H1 (cell line): ENCODE data around the gene ISOC2. TPM values are rescaled to one million over a fixed set of nuclear protein-coding genes. Genes with fewer than 3 reads are reported as not detected.

Source experiments
- CTCF ChIA-PET: fragments of 300-600 bp; sonication (Branson Sonifier 250); formaldehyde crosslinking; loops from one replicate; lab custom pipeline; 2021; ENCODE audit not compliant: partially characterized antibody; lab: Charles Lee
- POLR2A ChIA-PET: fragments of 300-600 bp; sonication (Branson Sonifier 250); formaldehyde crosslinking; loops from one replicate; lab custom pipeline; 2021; ENCODE audit warnings: inconsistent platforms; ENCODE audit not compliant: partially characterized antibody; lab: Charles Lee
- DNase-seq, 2 experiments: peaks; one replicate each; pipeline versions ENCODE4 v3.0.0 to v3.0.0-alpha.2; 2010 to 2022; ENCODE audit warnings: low spot score in 2 of 2, low read depth in 1 of 2, mixed read lengths in 1 of 2
- FAIRE-seq: peaks from 2 replicates; lab custom pipeline; 2011; peaks lifted over from hg19 to GRCh38; lab: Jason Lieb, UNC
- H2AFZ ChIP-seq: 2 replicates; pipeline ENCODE4 v1.8.1; 2012; ENCODE audit warnings: low read length, inconsistent platforms
- H2AK5ac ChIP-seq: 2 replicates; pipeline ENCODE4 v1.6.1; 2013; ENCODE audit warnings: low read depth, low read length
- H2BK120ac ChIP-seq: replicated peaks from 2 replicates; pipeline ENCODE3; 2013; ENCODE audit warnings: low read depth, low read length, inconsistent platforms
- H2BK12ac ChIP-seq: 2 replicates; pipeline ENCODE4 v1.6.1; 2013; ENCODE audit warnings: low read depth, low read length
- H2BK15ac ChIP-seq: 2 replicates; pipeline ENCODE4 v1.6.1; 2013; ENCODE audit warnings: low read length
- H2BK20ac ChIP-seq: 2 replicates; pipeline ENCODE4 v1.6.1; 2013; ENCODE audit warnings: low read length
- H2BK5ac ChIP-seq: 2 replicates; pipeline ENCODE4 v1.6.1; 2013; ENCODE audit warnings: low read depth, low read length
- H3K14ac ChIP-seq: 2 replicates; pipeline ENCODE4 v1.6.1; 2013; ENCODE audit warnings: inconsistent platforms; ENCODE audit not compliant: insufficient read length
- H3K18ac ChIP-seq: 2 replicates; pipeline ENCODE4 v1.6.1; 2013; ENCODE audit warnings: low read length; ENCODE audit errors: extremely low read depth
- H3K23ac ChIP-seq: 2 replicates; pipeline ENCODE4 v1.6.1; 2013; ENCODE audit warnings: inconsistent platforms; ENCODE audit not compliant: insufficient read length
- H3K23me2 ChIP-seq: 2 replicates; pipeline ENCODE4 v1.6.1; 2013; ENCODE audit warnings: low read depth, low read length
- H3K27ac ChIP-seq: 2 replicates; pipeline ENCODE4 v1.6.1; 2011; ENCODE audit warnings: low read depth, low read length, inconsistent platforms
- H3K27me3 ChIP-seq, 4 experiments: replicated peaks in 1 of 4; 1 replicate in 1 of 4; 2 replicates in 3 of 4; pipeline versions ENCODE4 v1.6.1 to v1.8.1; 2011 to 2013; ENCODE audit warnings: low read length in 3 of 4, mild to moderate bottlenecking in 3 of 4, inconsistent platforms in 2 of 4, mixed read lengths in 2 of 4, moderate library complexity in 1 of 4; ENCODE audit not compliant: control insufficient read depth in 3 of 4, insufficient read depth in 3 of 4; ENCODE audit errors: extremely low read depth in 1 of 4
- H3K36me3 ChIP-seq, 4 experiments: 2 replicates each; pipeline versions ENCODE4 v1.6.1 to v1.8.1; 2011 to 2013; ENCODE audit warnings: mild to moderate bottlenecking in 4 of 4, low read length in 3 of 4, moderate library complexity in 2 of 4, control low read depth in 1 of 4, inconsistent platforms in 1 of 4; ENCODE audit not compliant: insufficient read depth in 4 of 4, control insufficient read depth in 2 of 4
- H3K4ac ChIP-seq: replicated peaks from 2 replicates; pipeline ENCODE3; 2013; ENCODE audit warnings: low read length, low read depth, mixed read lengths, inconsistent platforms; ENCODE audit not compliant: insufficient read length
- H3K4me1 ChIP-seq, 4 experiments: replicated peaks in 1 of 4; 1 replicate in 1 of 4; 2 replicates in 3 of 4; pipeline versions ENCODE4 v1.6.1 to v1.8.1; 2011 to 2013; ENCODE audit warnings: low read length in 3 of 4, inconsistent platforms in 2 of 4, mixed read lengths in 1 of 4; ENCODE audit not compliant: insufficient read depth in 4 of 4, control insufficient read depth in 3 of 4
- H3K4me2 ChIP-seq, 2 experiments: 2 replicates each; pipeline versions ENCODE4 v1.6.1 to v1.8.1; 2011 to 2013; ENCODE audit warnings: low read depth in 2 of 2, low read length in 2 of 2, control low read depth in 1 of 2, inconsistent platforms in 1 of 2, mild to moderate bottlenecking in 1 of 2; ENCODE audit not compliant: insufficient read depth in 1 of 2
- H3K4me3 ChIP-seq, 4 experiments: fragments of 200-600, 300-600 bp in 1 of 4; sonication (generic), shearing (Covaris generic), sonication (Bioruptor Twin) in 1 of 4; 2 replicates each; pipeline versions ENCODE4 v1.5.1 to v1.8.1; 2011 to 2016; ENCODE audit warnings: low read length in 4 of 4, low read depth in 3 of 4, control low read depth in 2 of 4, inconsistent platforms in 2 of 4, mild to moderate bottlenecking in 2 of 4, mixed read lengths in 1 of 4, moderate library complexity in 1 of 4; ENCODE audit not compliant: insufficient read depth in 2 of 4; ENCODE audit errors: extremely low read depth in 1 of 4
- H3K56ac ChIP-seq: replicated peaks from 2 replicates; pipeline ENCODE3; 2013; ENCODE audit warnings: low read depth, mild to moderate bottlenecking, mixed read lengths, low read length, inconsistent platforms; ENCODE audit not compliant: insufficient read length
- H3K79me1 ChIP-seq: 2 replicates; pipeline ENCODE4 v1.6.1; 2013; ENCODE audit warnings: low read depth, low read length, control low read depth
- H3K79me2 ChIP-seq, 2 experiments: 2 replicates each; pipeline versions ENCODE4 v1.6.1 to v1.8.1; 2012 to 2013; ENCODE audit warnings: low read length in 2 of 2, mild to moderate bottlenecking in 2 of 2, inconsistent platforms in 1 of 2; ENCODE audit not compliant: insufficient read depth in 2 of 2, control insufficient read depth in 1 of 2
- H3K9ac ChIP-seq, 4 experiments: replicated peaks in 1 of 4; 1 replicate in 1 of 4; 2 replicates in 3 of 4; pipeline versions ENCODE4 v1.6.1 to v1.8.1; 2011 to 2013; ENCODE audit warnings: low read depth in 3 of 4, low read length in 3 of 4, control low read depth in 2 of 4, mild to moderate bottlenecking in 2 of 4, moderate library complexity in 2 of 4, inconsistent platforms in 1 of 4; ENCODE audit errors: extremely low read depth in 1 of 4
- H3K9me3 ChIP-seq, 2 experiments: 2 replicates each; pipeline versions ENCODE4 v1.6.1 to v1.8.1; 2012 to 2013; ENCODE audit warnings: mild to moderate bottlenecking in 2 of 2, moderate library complexity in 2 of 2, control low read depth in 1 of 2, inconsistent platforms in 1 of 2, low read depth in 1 of 2, low read length in 1 of 2, mixed read lengths in 1 of 2; ENCODE audit not compliant: insufficient read depth in 2 of 2
- H4K20me1 ChIP-seq, 2 experiments: replicated peaks in 1 of 2; 2 replicates each; pipeline versions ENCODE3 to v1.8.1; 2011 to 2013; ENCODE audit warnings: inconsistent platforms in 2 of 2, low read length in 2 of 2, mild to moderate bottlenecking in 1 of 2; ENCODE audit not compliant: insufficient read depth in 2 of 2, control insufficient read depth in 1 of 2
- H4K5ac ChIP-seq: 2 replicates; pipeline ENCODE4 v1.6.1; 2013; ENCODE audit warnings: low read length, low read depth, mixed read lengths, inconsistent platforms; ENCODE audit not compliant: insufficient read length
- H4K8ac ChIP-seq: 2 replicates; pipeline ENCODE4 v1.8.0; 2013; ENCODE audit warnings: mild to moderate bottlenecking, moderate library complexity, low read length, inconsistent platforms; ENCODE audit not compliant: insufficient read depth; ENCODE audit errors: extremely low read depth
- H4K91ac ChIP-seq: replicated peaks from 2 replicates; pipeline ENCODE3; 2013; ENCODE audit warnings: low read length, mixed read lengths, inconsistent platforms; ENCODE audit not compliant: insufficient read length
- CHD1 ChIP-seq: IDR thresholded peaks from 2 replicates; pipeline ENCODE4 v1.6.1; 2012; ENCODE audit warnings: low read depth, low read length, improper control_type of control experiment
- GABPA ChIP-seq: IDR thresholded peaks from 2 replicates; pipeline ENCODE4 v1.6.1; 2011; ENCODE audit warnings: mild to moderate bottlenecking, low read length, moderate library complexity, borderline replicate concordance; ENCODE audit not compliant: insufficient read depth
- HDAC2 ChIP-seq, 2 experiments: fragments of 300-600 bp in 1 of 2; sonication (generic) in 1 of 2; IDR thresholded peaks; 2 replicates each; pipeline ENCODE4 v1.6.1; 2011 to 2012; ENCODE audit warnings: low read depth in 2 of 2, low read length in 2 of 2, mild to moderate bottlenecking in 2 of 2, moderate library complexity in 2 of 2, borderline replicate concordance in 1 of 2, inconsistent platforms in 1 of 2
- KDM4A ChIP-seq: IDR thresholded peaks from one replicate; pipeline ENCODE4 v1.7.1; 2012; ENCODE audit warnings: low read depth, mild to moderate bottlenecking, moderate library complexity, low read length, inconsistent platforms; ENCODE audit not compliant: severe bottlenecking
- RXRA ChIP-seq: IDR thresholded peaks from 2 replicates; pipeline ENCODE4 v1.6.1; 2011; ENCODE audit warnings: low read depth, mild to moderate bottlenecking, low read length, moderate library complexity; ENCODE audit not compliant: insufficient read depth
- SAP30 ChIP-seq: fragments of 300-600 bp; sonication (generic); IDR thresholded peaks from 2 replicates; pipeline ENCODE4 v1.7.1; 2012; ENCODE audit warnings: low read length, moderate library complexity, mild to moderate bottlenecking, inconsistent platforms; ENCODE audit not compliant: insufficient read depth, insufficient replicate concordance
- SIRT6 ChIP-seq: IDR thresholded peaks from one replicate; pipeline ENCODE4 v1.7.1; 2012; ENCODE audit warnings: low read length, inconsistent platforms
- SP1 ChIP-seq: IDR thresholded peaks from 2 replicates; pipeline ENCODE4 v1.6.1; 2011; ENCODE audit warnings: low read depth, low read length
- SP4 ChIP-seq: IDR thresholded peaks from 2 replicates; pipeline ENCODE4 v1.6.1; 2012; ENCODE audit warnings: low read length, inconsistent platforms
- SRF ChIP-seq: IDR thresholded peaks from 2 replicates; pipeline ENCODE4 v1.6.1; 2011; ENCODE audit warnings: mild to moderate bottlenecking, low read depth, low read length, moderate library complexity
- TBP ChIP-seq: IDR thresholded peaks from 2 replicates; pipeline ENCODE4 v1.6.1; 2011; ENCODE audit warnings: low read depth, low read length, improper control_type of control experiment
- TCF12 ChIP-seq: IDR thresholded peaks from 2 replicates; pipeline ENCODE4 v1.6.1; 2011; ENCODE audit warnings: low read depth, mild to moderate bottlenecking, low read length
- WGBS, 2 experiments: shearing (Covaris generic) in 1 of 2; methylation state at CpG; one replicate each; pipeline versions ENCODE4 v1.1.6 to v1.1.7; 2013 to 2015; ENCODE audit warnings: low lambda C conversion rate in 2 of 2, mixed read lengths in 2 of 2, inconsistent platforms in 1 of 2, low coverage in 1 of 2, missing lambda C conversion rate in 1 of 2; ENCODE audit not compliant: insufficient replicate concordance in 2 of 2, insufficient coverage in 1 of 2, insufficient read length in 1 of 2; ENCODE audit errors: extremely low coverage in 1 of 2, missing lambda C conversion rate in 1 of 2; 5-methylcytosine and 5-hydroxymethylcytosine counted together
- polyA plus RNA-seq, 7 experiments: library from polyadenylated mRNA; depleted of rRNA in 3 of 7; stranded (reverse) in 5 of 7; unstranded in 2 of 7; fragments of >200 nt in 5 of 7; fragments of 200-250 nt in 2 of 7; gene quantifications; 1 replicate in 5 of 7; 2 replicates in 1 of 7; 4 replicates in 1 of 7; pipeline versions ENCODE4 v1.2.1 to v1.2.3, GENCODE V29; 2011 to 2013; ENCODE audit warnings: missing spikeins in 2 of 7, mixed read lengths in 2 of 7
- total RNA-seq: library from RNA; stranded (reverse); fragmentation: NEBNext Ultra II Directional; extraction: Animal tissue kit (Norgen Biotek cat#: 25700); gene quantifications from 2 replicates; pipeline ENCODE4 v1.2.1, GENCODE V29; 2021
- TF ChIP-seq, protein P1 (sequence below): IDR thresholded peaks from 2 replicates; pipeline ENCODE4 v1.6.1; 2011; ENCODE audit warnings: low read length, improper control_type of control experiment

Gene ISOC2
- total and polyA plus RNA-seq, 2 of the 8 experiments (the other 6 are each of a cell fraction or from before 2014, with no cell fraction given): 96.9 to 152 TPM

DNA sequence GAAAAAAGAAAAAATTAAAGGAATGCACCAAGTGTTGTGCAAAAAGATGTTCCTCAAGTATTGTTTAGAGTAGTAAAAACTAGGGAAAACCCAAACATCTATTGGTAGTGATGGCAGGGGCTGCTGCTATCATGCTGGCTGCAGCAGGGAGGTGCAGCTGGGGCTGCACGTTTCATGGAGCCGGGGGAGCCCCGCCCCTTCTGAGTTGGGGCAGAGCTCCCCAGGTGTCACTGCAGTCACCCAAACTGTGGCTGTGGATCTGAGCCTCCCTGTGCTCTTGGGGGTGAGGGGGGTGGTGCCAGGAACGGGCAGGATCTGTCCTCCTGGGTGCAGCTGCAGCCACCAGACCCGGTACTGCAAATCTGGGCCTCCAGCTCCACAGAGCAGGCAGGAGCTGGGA lies 42.3 kb downstream of the ISOC2 start:
- Histone ChIP-seq H2BK5ac (no peak overlapping the region), H3K4ac (no peak overlapping the region), H3K9me3 (no peaks in the 10 kb centered on the region; a peak in 1 of 4 replicates), H4K8ac (no peak overlapping the region), H2AK5ac (peak overlapping the region; percentile 65; the same call in 1 of the 2 replicates), H2BK12ac (no peak overlapping the region), H3K79me1 (no peaks in the 10 kb centered on the region), H3K27me3 (peaks cover 0 to 9% (median 2%) of the 10 kb centered on the region in 4 experiments; a peak in 2 of 7 replicates), H3K14ac (no peak overlapping the region), H2AFZ (no peak overlapping the region), H3K36me3 (no peaks in the 10 kb centered on the region), H3K23ac (no peak overlapping the region), H3K18ac (no peak overlapping the region), H3K4me3 (no peak overlapping the region), H2BK15ac (no peak overlapping the region), H4K91ac (no peak overlapping the region), H2BK120ac (no peak overlapping the region), H4K5ac (no peak overlapping the region), H2BK20ac (no peak overlapping the region), H4K20me1 (no peaks in the 10 kb centered on the region), H3K79me2 (no peaks in the 10 kb centered on the region), H3K9ac (no peak overlapping the region), H3K23me2 (no peaks in the 10 kb centered on the region), H3K4me2 (no peak overlapping the region), H3K4me1 (peaks cover 0 to 2% (median 0%) of the 10 kb centered on the region in 4 experiments; a peak in 1 of 7 replicates), H3K27ac (no peak overlapping the region), H3K56ac (no peak overlapping the region)
- WGBS, 2 experiments: 84% methylated on average over 5 of the region's 5 CpGs; no CpG with 5 or more reads in 1 of the 2 experiments
- CTCF ChIA-PET: interaction anchor here (0.6 to 4.3 kb wide), 30 partner anchors 9 to 500 kb away, joined by 3 to 17 read pairs (median 5); partner anchors contain the start of gene SHISA7
- DNase-seq (no peak), FAIRE-seq (no peak)
- POLR2A ChIA-PET: interaction anchor here (0.9 to 34.6 kb wide), 5 partner anchors 10 to 70 kb away, joined by 3 to 874 read pairs (median 4); partner anchors contain the start of genes RPL28, TMEM238 and UBE2S
- TF ChIP-seq KDM4A (no peak), RXRA (no peak), SIRT6 (no peak), SAP30 (no peak), SP4 (no peak), CHD1 (no peak), HDAC2 (IDR thresholded peaks at IDR 0.05; ENCODE audit: borderline replicate concordance in 1 of 2, low read depth in 2 of 2, low read length in 2 of 2) (no peak), SRF (no peak), GABPA (no peak), SP1 (no peak), TBP (no peak), TCF12 (no peak)
- TF ChIP-seq, protein P1, sequence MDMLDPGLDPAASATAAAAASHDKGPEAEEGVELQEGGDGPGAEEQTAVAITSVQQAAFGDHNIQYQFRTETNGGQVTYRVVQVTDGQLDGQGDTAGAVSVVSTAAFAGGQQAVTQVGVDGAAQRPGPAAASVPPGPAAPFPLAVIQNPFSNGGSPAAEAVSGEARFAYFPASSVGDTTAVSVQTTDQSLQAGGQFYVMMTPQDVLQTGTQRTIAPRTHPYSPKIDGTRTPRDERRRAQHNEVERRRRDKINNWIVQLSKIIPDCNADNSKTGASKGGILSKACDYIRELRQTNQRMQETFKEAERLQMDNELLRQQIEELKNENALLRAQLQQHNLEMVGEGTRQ: no peak
